ENCODE measurements around the gene KIF11. TPM values are rescaled to one million over a fixed set of nuclear protein-coding genes. Genes with fewer than 3 reads are reported as not detected.

KIF11 gene
- total RNA-seq, 4 donors from 2014 or later: 0.33 to 0.80 (median 0.40) TPM

- Histone ChIP-seq H3K27me3 (peaks cover 0 to 18% (median 0%) of the 10 kb centered on the region in 4 donors), H3K9me3 (no peaks in the 10 kb centered on the region), H3K36me3 (peaks cover 0 to 10% (median 0%) of the 10 kb centered on the region in 4 donors), H3K4me1 (peaks cover 11 to 26% (median 23%) of the 10 kb centered on the region in 4 donors), H3K4me3 (peak overlapping the region; percentile 49 to 59 (median 52)), H3K27ac (replicated peaks in 1 of 4) (peak overlapping the region; percentile 54 to 69 (median 64))
- peak; percentile 91 for DNase-seq (ENCODE audit: extremely low spot score)
- TF ChIP-seq POLR2A (IDR thresholded peaks at IDR 0.05; ENCODE audit: low read depth) (no peak), EP300 (IDR thresholded peaks at IDR 0.05) (no peak), POLR2AphosphoS5 (IDR thresholded peaks at IDR 0.05) (peak in 1 of 2 donors; percentile 6)
- TF ChIP-seq, protein P1, sequence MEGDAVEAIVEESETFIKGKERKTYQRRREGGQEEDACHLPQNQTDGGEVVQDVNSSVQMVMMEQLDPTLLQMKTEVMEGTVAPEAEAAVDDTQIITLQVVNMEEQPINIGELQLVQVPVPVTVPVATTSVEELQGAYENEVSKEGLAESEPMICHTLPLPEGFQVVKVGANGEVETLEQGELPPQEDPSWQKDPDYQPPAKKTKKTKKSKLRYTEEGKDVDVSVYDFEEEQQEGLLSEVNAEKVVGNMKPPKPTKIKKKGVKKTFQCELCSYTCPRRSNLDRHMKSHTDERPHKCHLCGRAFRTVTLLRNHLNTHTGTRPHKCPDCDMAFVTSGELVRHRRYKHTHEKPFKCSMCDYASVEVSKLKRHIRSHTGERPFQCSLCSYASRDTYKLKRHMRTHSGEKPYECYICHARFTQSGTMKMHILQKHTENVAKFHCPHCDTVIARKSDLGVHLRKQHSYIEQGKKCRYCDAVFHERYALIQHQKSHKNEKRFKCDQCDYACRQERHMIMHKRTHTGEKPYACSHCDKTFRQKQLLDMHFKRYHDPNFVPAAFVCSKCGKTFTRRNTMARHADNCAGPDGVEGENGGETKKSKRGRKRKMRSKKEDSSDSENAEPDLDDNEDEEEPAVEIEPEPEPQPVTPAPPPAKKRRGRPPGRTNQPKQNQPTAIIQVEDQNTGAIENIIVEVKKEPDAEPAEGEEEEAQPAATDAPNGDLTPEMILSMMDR (IDR thresholded peaks at IDR 0.05): no peak
- intact Hi-C loops (cut with DNase I): loop anchor here (5.0 to 10.0 kb wide), 2 partner anchors 53 to 145 kb away; partner anchors contain the start of gene EXOC6
- WGBS: 2% methylated on average over 16 of the region's 32 CpGs
Measured at GRCh38 chr10:92699518-92700381, 106.8 kb downstream of the KIF11 start.

DNA sequence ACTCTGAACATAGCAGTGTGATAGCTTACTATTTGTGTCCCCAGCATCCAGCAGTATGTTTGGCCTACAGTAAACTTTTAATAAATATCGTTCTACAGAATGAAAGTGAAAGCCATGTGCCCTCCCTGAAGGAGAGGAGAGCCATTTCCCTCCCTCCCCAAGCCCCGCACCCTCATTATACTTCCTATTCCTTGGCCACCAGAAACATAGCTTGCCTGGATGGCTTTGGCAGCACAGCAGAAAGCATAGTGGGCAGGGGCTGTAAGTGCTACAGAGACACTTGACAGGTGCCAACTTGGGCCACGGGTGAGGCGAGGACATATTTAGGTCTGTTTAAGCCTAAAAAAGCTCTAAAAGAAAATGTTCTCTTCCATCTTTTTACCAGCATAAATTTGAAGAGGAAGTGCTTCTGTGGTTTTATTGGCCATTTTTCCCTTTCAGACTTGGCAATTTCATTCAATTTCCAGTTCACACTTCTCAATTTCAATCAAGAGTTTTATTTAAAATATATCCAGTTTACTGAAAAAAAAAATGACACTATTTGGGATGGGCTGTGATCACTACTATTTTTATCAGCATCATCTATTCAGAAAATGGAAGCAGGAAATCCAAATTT lies 109.5 kb downstream of the KIF11 start:
- intact Hi-C loops (cut with DNase I): loop anchor here (5.0 kb wide), 1 partner anchor 50 kb away; no protein-coding TSS in a partner anchor
- WGBS: 76% methylated on average over 4 of the region's 4 CpGs
- peak; percentile 60 for DNase-seq (ENCODE audit: extremely low spot score)

More for the DNA sequence above, 109.5 kb downstream of the KIF11 start:
- no peak overlapping the region for H3K27ac ChIP-seq (replicated peaks in 1 of 4)
- no peaks in the 10 kb centered on the region for H3K36me3 ChIP-seq
- peaks cover 11 to 18% (median 16%) of the 10 kb centered on the region in 4 donors for H3K4me1 ChIP-seq
- peaks cover 0 to 7% (median 0%) of the 10 kb centered on the region in 4 donors for H3K27me3 ChIP-seq
- H3K9me3 ChIP-seq: no peaks in the 10 kb centered on the region
- no peak overlapping the region for H3K4me3 ChIP-seq
- no peak for TF ChIP-seq POLR2A (IDR thresholded peaks at IDR 0.05; ENCODE audit: low read depth)
- TF ChIP-seq EP300 (IDR thresholded peaks at IDR 0.05): no peak
- TF ChIP-seq, protein P1 (IDR thresholded peaks at IDR 0.05): no peak
- TF ChIP-seq POLR2AphosphoS5 (IDR thresholded peaks at IDR 0.05): no peak

Small RNA genes lying within 50 kb of the gene (small RNA-seq; reads per million reads assigned to genes)
- gene RN7SL644P: 0 reads per million in 3 donors

Other genes with a start within 250 kb of the KIF11 start
- gene IDE, start 19.0 kb upstream of the KIF11 start, total RNA-seq: 10 to 100 TPM; 27.0 to 33.1 (median 30.7) TPM
- gene HHEX, start 96.8 kb downstream of the KIF11 start, total RNA-seq: 1 to 10 TPM; 4.6 to 8.6 (median 8.3) TPM